SK-N-SH (cell line): ENCODE data around the gene VWC2L. TPM values are rescaled to one million over a fixed set of nuclear protein-coding genes. Genes with fewer than 3 reads are reported as not detected.

Experiments used
- CTCF ChIA-PET: fragments of 300-600, 350-600 bp; formaldehyde crosslinking; extraction: SDS; loops from one replicate; lab custom pipeline; 2021; lab: Yijun Ruan, JAX
- POLR2A ChIA-PET: fragments of 350-600 bp; sonication (Branson Sonifier 250); formaldehyde crosslinking; extraction: SDS; loops from one replicate; lab custom pipeline; 2020; ENCODE audit warnings: antibody characterized with exemption, inconsistent platforms; lab: Yijun Ruan, JAX
- DNase-seq: peaks from one replicate; pipeline ENCODE4 v3.0.0; 2012
- H2AFZ ChIP-seq: fragments of 200-600 bp; sonication (generic); 2 replicates; pipeline ENCODE4 v1.8.1; 2016; ENCODE audit warnings: antibody characterized with exemption, mild to moderate bottlenecking, low read depth
- H3F3A ChIP-seq: fragments of 200-600 bp; sonication (generic); replicated peaks from 2 replicates; pipeline ENCODE3; 2016; ENCODE audit warnings: antibody characterized with exemption, mild to moderate bottlenecking; ENCODE audit not compliant: insufficient read depth
- H3K27ac ChIP-seq, 2 experiments: fragments of 200-500 bp in 1 of 2; fragments of 200-600 bp in 1 of 2; sonication (Bioruptor generic) in 1 of 2; sonication (generic), shearing (Covaris generic) in 1 of 2; 2 replicates each; pipeline versions ENCODE4 v1.5.1 to v1.6.1; 2014 to 2016; ENCODE audit warnings: low read depth in 2 of 2, inconsistent platforms in 1 of 2, low read length in 1 of 2, mild to moderate bottlenecking in 1 of 2, mixed read lengths in 1 of 2
- H3K27me3 ChIP-seq: fragments of 200-600 bp; sonication (generic), shearing (Covaris generic); 2 replicates; pipeline ENCODE4 v1.6.1; 2016; ENCODE audit warnings: mixed run types; ENCODE audit not compliant: insufficient read depth
- H3K36me3 ChIP-seq, 2 experiments: fragments of 200-500 bp in 1 of 2; fragments of 200-600 bp in 1 of 2; sonication (Bioruptor generic) in 1 of 2; sonication (generic) in 1 of 2; replicated peaks in 1 of 2; 2 replicates each; pipeline versions ENCODE3 to v1.5.1; 2014 to 2016; ENCODE audit warnings: low read length in 1 of 2, mild to moderate bottlenecking in 1 of 2; ENCODE audit not compliant: insufficient read depth in 2 of 2, control insufficient read depth in 1 of 2
- H3K4me1 ChIP-seq, 2 experiments: fragments of 200-500 bp in 1 of 2; fragments of 200-600 bp in 1 of 2; sonication (Bioruptor generic) in 1 of 2; sonication (generic), shearing (Covaris generic) in 1 of 2; 2 replicates each; pipeline versions ENCODE4 v1.5.1 to v1.6.1; 2014 to 2016; ENCODE audit warnings: low read depth in 1 of 2, low read length in 1 of 2, mixed run types in 1 of 2; ENCODE audit not compliant: insufficient read depth in 2 of 2, control insufficient read depth in 1 of 2
- H3K4me2 ChIP-seq: fragments of 200-600 bp; sonication (generic), shearing (Covaris generic); 2 replicates; pipeline ENCODE4 v1.6.1; 2017; ENCODE audit warnings: mixed run types
- H3K4me3 ChIP-seq, 2 experiments: fragments of 200-500 bp in 1 of 2; fragments of 200-600 bp in 1 of 2; sonication (Bioruptor generic) in 1 of 2; sonication (generic), shearing (Covaris generic) in 1 of 2; 2 replicates each; pipeline versions ENCODE4 v1.5.1 to v1.8.1; 2014 to 2016; ENCODE audit warnings: low read depth in 2 of 2, inconsistent platforms in 1 of 2, low read length in 1 of 2, mild to moderate bottlenecking in 1 of 2, mixed read lengths in 1 of 2, moderate library complexity in 1 of 2
- H3K79me2 ChIP-seq: fragments of 200-600 bp; sonication (generic); 2 replicates; pipeline ENCODE4 v1.8.1; 2017; ENCODE audit warnings: mild to moderate bottlenecking; ENCODE audit not compliant: insufficient read depth
- H3K9ac ChIP-seq: fragments of 200-600 bp; sonication (generic); 2 replicates; pipeline ENCODE4 v1.6.1; 2017; ENCODE audit warnings: mixed run types
- H3K9me2 ChIP-seq: fragments of 200-600 bp; sonication (generic); 2 replicates; pipeline ENCODE4 v1.6.1; 2017; ENCODE audit warnings: mixed run types
- H3K9me3 ChIP-seq: fragments of 200-600 bp; sonication (generic); 2 replicates; pipeline ENCODE4 v1.6.1; 2017; ENCODE audit warnings: mixed run types, mild to moderate bottlenecking, moderate library complexity
- H4K20me1 ChIP-seq: fragments of 200-600 bp; sonication (generic); 2 replicates; pipeline ENCODE4 v1.6.1; 2017; ENCODE audit warnings: mild to moderate bottlenecking, mixed run types; ENCODE audit not compliant: insufficient read depth
- CHD2 ChIP-seq: fragments of 150-350 bp; IDR thresholded peaks from 2 replicates; pipeline ENCODE4 v1.6.1; 2018; ENCODE audit warnings: low read length; ENCODE audit not compliant: partially characterized antibody
- EP300 ChIP-seq, 2 experiments: IDR thresholded peaks; 2 replicates each; pipeline versions ENCODE4 v1.4.0 to v1.6.1; 2012; ENCODE audit warnings: borderline replicate concordance in 1 of 2, low read depth in 1 of 2, low read length in 1 of 2
- EZH2phosphoT487 ChIP-seq: fragments of 200-600 bp; sonication (generic); IDR thresholded peaks from 2 replicates; pipeline ENCODE4 v1.6.1; 2017; ENCODE audit warnings: low read depth, mixed run types, mild to moderate bottlenecking, antibody characterized with exemption, moderate library complexity, borderline replicate concordance
- GABPA ChIP-seq: IDR thresholded peaks from 2 replicates; pipeline ENCODE4 v1.4.0; 2012; ENCODE audit warnings: low read depth, mild to moderate bottlenecking
- JUND ChIP-seq: IDR thresholded peaks from 2 replicates; pipeline ENCODE4 v1.4.0; 2012
- MEF2A ChIP-seq: IDR thresholded peaks from 2 replicates; pipeline ENCODE4 v1.4.0; 2012; ENCODE audit warnings: low read depth, borderline replicate concordance
- NFIC ChIP-seq: IDR thresholded peaks from 2 replicates; pipeline ENCODE4 v1.4.0; 2012; ENCODE audit warnings: borderline replicate concordance
- POLR2AphosphoS5 ChIP-seq: IDR thresholded peaks from 2 replicates; pipeline ENCODE4 v1.6.1; 2012; ENCODE audit warnings: low read depth, low read length
- RXRA ChIP-seq: IDR thresholded peaks from 2 replicates; pipeline ENCODE4 v1.4.0; 2012; ENCODE audit warnings: low read depth, mild to moderate bottlenecking, borderline replicate concordance
- SMC3 ChIP-seq: IDR thresholded peaks from 2 replicates; pipeline ENCODE4 v1.6.1; 2012; ENCODE audit warnings: low read depth, low read length, improper control_type of control experiment
- TAF1 ChIP-seq: IDR thresholded peaks from 2 replicates; pipeline ENCODE4 v1.6.1; 2012; ENCODE audit warnings: low read depth, mild to moderate bottlenecking, low read length, moderate library complexity, borderline replicate concordance
- TCF12 ChIP-seq: IDR thresholded peaks from 2 replicates; pipeline ENCODE4 v1.4.0; 2012
- WGBS: methylation state at CpG from one replicate; pipeline ENCODE4 v1.1.6; 2017; ENCODE audit warnings: low lambda C conversion rate; 5-methylcytosine and 5-hydroxymethylcytosine counted together
- polyA plus RNA-seq, 3 experiments: library from polyadenylated mRNA; depleted of rRNA; stranded (reverse); fragments of >200 nt; gene quantifications; 2 replicates each; pipeline ENCODE4 v1.2.3, GENCODE V29; 2012
- TF ChIP-seq, protein P1 (sequence below): IDR thresholded peaks from 2 replicates; pipeline ENCODE4 v1.4.0; 2012; ENCODE audit warnings: low read depth, borderline replicate concordance
- TF ChIP-seq, protein P2 (sequence below): fragments of 150-350 bp; IDR thresholded peaks from 2 replicates; pipeline ENCODE4 v1.6.1; 2017; ENCODE audit warnings: antibody characterized with exemption, low read length, low read depth, borderline replicate concordance
- TF ChIP-seq, protein P3 (sequence below): fragments of 200-600 bp; sonication (generic); IDR thresholded peaks from 2 replicates; pipeline ENCODE4 v1.6.1; 2017; ENCODE audit warnings: antibody characterized with exemption, mild to moderate bottlenecking, moderate library complexity

VWC2L gene
- polyA plus RNA-seq, 1 of the 3 experiments (the other 2 are of a cell fraction): not detected

DNA sequence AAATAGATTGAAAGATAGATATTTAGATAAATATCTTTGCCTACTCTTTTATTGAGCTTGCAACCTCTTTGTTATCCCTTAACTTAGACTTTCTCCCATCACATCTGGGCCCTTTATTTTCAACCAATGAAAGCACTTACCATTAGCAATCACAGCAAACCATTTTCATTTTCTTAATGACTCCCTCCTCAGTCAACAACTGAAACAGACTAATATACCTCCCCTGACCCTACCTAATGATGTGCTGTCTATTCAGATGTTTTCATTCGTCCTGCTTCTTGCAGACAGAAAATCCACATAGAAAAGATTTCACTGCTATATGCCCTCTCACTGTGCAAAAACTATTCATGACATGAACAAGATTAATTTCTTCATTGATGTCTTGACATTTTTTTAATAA is 154.4 kb downstream of the VWC2L start:
- Histone ChIP-seq H3K9me3 (no peaks in the 10 kb centered on the region), H3K4me2 (no peak overlapping the region), H3K4me1 (peaks cover 0 to 14% of the 10 kb centered on the region in 2 experiments; a peak in 2 of 4 replicates), H3K79me2 (no peaks in the 10 kb centered on the region), H3K4me3 (no peak overlapping the region), H4K20me1 (no peaks in the 10 kb centered on the region), H3K9me2 (no peaks in the 10 kb centered on the region), H3K27me3 (no peaks in the 10 kb centered on the region), H3K27ac (no peak overlapping the region), H3K9ac (no peak overlapping the region), H2AFZ (no peak overlapping the region), H3F3A (no peaks in the 10 kb centered on the region), H3K36me3 (no peaks in the 10 kb centered on the region)
- POLR2A ChIA-PET: no interaction called here
- CTCF ChIA-PET: interaction anchor here (1.8 kb wide), 1 partner anchor 22 kb away, joined by 5 read pairs; no protein-coding TSS in a partner anchor
- 35% methylated on average over 1 of the region's 1 CpG for WGBS
- DNase-seq: no peak
- TF ChIP-seq, protein P1, sequence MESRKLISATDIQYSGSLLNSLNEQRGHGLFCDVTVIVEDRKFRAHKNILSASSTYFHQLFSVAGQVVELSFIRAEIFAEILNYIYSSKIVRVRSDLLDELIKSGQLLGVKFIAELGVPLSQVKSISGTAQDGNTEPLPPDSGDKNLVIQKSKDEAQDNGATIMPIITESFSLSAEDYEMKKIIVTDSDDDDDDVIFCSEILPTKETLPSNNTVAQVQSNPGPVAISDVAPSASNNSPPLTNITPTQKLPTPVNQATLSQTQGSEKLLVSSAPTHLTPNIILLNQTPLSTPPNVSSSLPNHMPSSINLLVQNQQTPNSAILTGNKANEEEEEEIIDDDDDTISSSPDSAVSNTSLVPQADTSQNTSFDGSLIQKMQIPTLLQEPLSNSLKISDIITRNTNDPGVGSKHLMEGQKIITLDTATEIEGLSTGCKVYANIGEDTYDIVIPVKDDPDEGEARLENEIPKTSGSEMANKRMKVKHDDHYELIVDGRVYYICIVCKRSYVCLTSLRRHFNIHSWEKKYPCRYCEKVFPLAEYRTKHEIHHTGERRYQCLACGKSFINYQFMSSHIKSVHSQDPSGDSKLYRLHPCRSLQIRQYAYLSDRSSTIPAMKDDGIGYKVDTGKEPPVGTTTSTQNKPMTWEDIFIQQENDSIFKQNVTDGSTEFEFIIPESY: no peak
- TF ChIP-seq TCF12 (no peak), JUND (no peak), CHD2 (no peak), NFIC (no peak), EZH2phosphoT487 (no peak), GABPA (no peak), EP300 (IDR thresholded peaks at IDR 0.05; ENCODE audit: borderline replicate concordance in 1 of 2, low read depth in 1 of 2, low read length in 1 of 2) (no peak), SMC3 (no peak), RXRA (no peak), POLR2AphosphoS5 (no peak), MEF2A (no peak), TAF1 (no peak)
- TF ChIP-seq, protein P2, sequence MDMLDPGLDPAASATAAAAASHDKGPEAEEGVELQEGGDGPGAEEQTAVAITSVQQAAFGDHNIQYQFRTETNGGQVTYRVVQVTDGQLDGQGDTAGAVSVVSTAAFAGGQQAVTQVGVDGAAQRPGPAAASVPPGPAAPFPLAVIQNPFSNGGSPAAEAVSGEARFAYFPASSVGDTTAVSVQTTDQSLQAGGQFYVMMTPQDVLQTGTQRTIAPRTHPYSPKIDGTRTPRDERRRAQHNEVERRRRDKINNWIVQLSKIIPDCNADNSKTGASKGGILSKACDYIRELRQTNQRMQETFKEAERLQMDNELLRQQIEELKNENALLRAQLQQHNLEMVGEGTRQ: no peak
- TF ChIP-seq, protein P3, sequence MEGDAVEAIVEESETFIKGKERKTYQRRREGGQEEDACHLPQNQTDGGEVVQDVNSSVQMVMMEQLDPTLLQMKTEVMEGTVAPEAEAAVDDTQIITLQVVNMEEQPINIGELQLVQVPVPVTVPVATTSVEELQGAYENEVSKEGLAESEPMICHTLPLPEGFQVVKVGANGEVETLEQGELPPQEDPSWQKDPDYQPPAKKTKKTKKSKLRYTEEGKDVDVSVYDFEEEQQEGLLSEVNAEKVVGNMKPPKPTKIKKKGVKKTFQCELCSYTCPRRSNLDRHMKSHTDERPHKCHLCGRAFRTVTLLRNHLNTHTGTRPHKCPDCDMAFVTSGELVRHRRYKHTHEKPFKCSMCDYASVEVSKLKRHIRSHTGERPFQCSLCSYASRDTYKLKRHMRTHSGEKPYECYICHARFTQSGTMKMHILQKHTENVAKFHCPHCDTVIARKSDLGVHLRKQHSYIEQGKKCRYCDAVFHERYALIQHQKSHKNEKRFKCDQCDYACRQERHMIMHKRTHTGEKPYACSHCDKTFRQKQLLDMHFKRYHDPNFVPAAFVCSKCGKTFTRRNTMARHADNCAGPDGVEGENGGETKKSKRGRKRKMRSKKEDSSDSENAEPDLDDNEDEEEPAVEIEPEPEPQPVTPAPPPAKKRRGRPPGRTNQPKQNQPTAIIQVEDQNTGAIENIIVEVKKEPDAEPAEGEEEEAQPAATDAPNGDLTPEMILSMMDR: no peak
